K562 (cell line): ENCODE data around the gene NAP1L4. TPM values are rescaled to one million over a fixed set of nuclear protein-coding genes. Genes with fewer than 3 reads are reported as not detected.

Experiments used
- ATAC-seq: fragments of 200-7000 bp; cut with Tn5 transposase; 3 replicates; pipeline ENCODE4 v1.9.1; 2020; ENCODE audit warnings: moderate library complexity
- BruUV-seq: library from RNA; stranded (reverse); fragments of 400-500 nt; replicated peaks from 2 replicates; lab custom pipeline; 2021; lab: Mats Ljungman, UMichigan
- CTCF ChIA-PET: fragments of 300-600 bp; formaldehyde crosslinking; extraction: SDS; loops from one replicate; lab custom pipeline; 2021; ENCODE audit warnings: low intra/inter-chr PET ratio; lab: Yijun Ruan, JAX
- POLR2A ChIA-PET: fragments of 300-600, 350-650 bp; sonication (Branson Sonifier 250); formaldehyde crosslinking; extraction: SDS; loops from one replicate; lab custom pipeline; 2021; ENCODE audit warnings: antibody characterized with exemption, inconsistent platforms; lab: Yijun Ruan, JAX
- DNase-seq, 4 experiments: peaks; one replicate each; pipeline versions ENCODE4 v3.0.0 to v3.0.0-alpha.2; 2011 to 2018; ENCODE audit warnings: low spot score in 3 of 4, mixed read lengths in 3 of 4; ENCODE audit errors: extremely low read depth in 1 of 4
- FAIRE-seq: peaks from 2 replicates; lab custom pipeline; 2011; peaks lifted over from hg19 to GRCh38; lab: Jason Lieb, UNC
- H2AFZ ChIP-seq: 2 replicates; pipeline ENCODE4 v1.6.0; 2011; ENCODE audit warnings: low read depth, low read length, control low read depth, inconsistent platforms
- H3K27ac ChIP-seq: fragments of 200-600 bp; 3 replicates; pipeline ENCODE4 v1.8.0; 2011; ENCODE audit warnings: low read depth, mild to moderate bottlenecking, control low read depth, inconsistent platforms, low read length, moderate library complexity, mixed read lengths; ENCODE audit errors: extremely low read depth
- H3K27me3 ChIP-seq, 2 experiments: fragments of 300-600 bp in 1 of 2; 2 replicates in 1 of 2; 3 replicates in 1 of 2; pipeline versions ENCODE4 v1.6.0 to v1.8.0; 2011; ENCODE audit warnings: inconsistent platforms in 2 of 2, low read length in 2 of 2, mild to moderate bottlenecking in 1 of 2, mixed read lengths in 1 of 2, moderate library complexity in 1 of 2; ENCODE audit not compliant: control insufficient read depth in 2 of 2, insufficient read depth in 2 of 2
- H3K36me3 ChIP-seq: fragments of 300-600 bp; 3 replicates; pipeline ENCODE4 v1.8.0; 2011; ENCODE audit warnings: mild to moderate bottlenecking, low read length, inconsistent platforms; ENCODE audit not compliant: control insufficient read depth, insufficient read depth
- H3K4me1 ChIP-seq, 2 experiments: fragments of 200-600 bp in 1 of 2; replicated peaks in 1 of 2; 2 replicates in 1 of 2; 3 replicates in 1 of 2; pipeline versions ENCODE4 v1.5.1 to v1.8.0; 2011; ENCODE audit warnings: inconsistent platforms in 2 of 2, low read length in 2 of 2, mild to moderate bottlenecking in 1 of 2, mixed read lengths in 1 of 2, moderate library complexity in 1 of 2; ENCODE audit not compliant: control insufficient read depth in 2 of 2, insufficient read depth in 2 of 2
- H3K4me2 ChIP-seq: 2 replicates; pipeline ENCODE4 v1.6.1; 2011; ENCODE audit warnings: low read length, control low read depth, inconsistent platforms, mixed read lengths; ENCODE audit not compliant: insufficient read depth
- H3K4me3 ChIP-seq: fragments of 200-600 bp; sonication (generic), shearing (Covaris generic); 2 replicates; pipeline ENCODE4 v1.5.1; 2016; ENCODE audit warnings: control low read depth, inconsistent platforms
- H3K79me2 ChIP-seq: fragments of 200-600 bp; 3 replicates; pipeline ENCODE4 v1.8.0; 2011; ENCODE audit warnings: low read length, inconsistent platforms; ENCODE audit not compliant: control insufficient read depth, insufficient read depth
- H3K9ac ChIP-seq, 2 experiments: 2 replicates each; pipeline versions ENCODE4 v1.6.0 to v1.6.1; 2011; ENCODE audit warnings: low read depth in 2 of 2, low read length in 2 of 2, control low read depth in 1 of 2, inconsistent platforms in 1 of 2, mild to moderate bottlenecking in 1 of 2, mixed read lengths in 1 of 2; ENCODE audit not compliant: insufficient read depth in 1 of 2
- H3K9me1 ChIP-seq: one replicate; pipeline ENCODE4 v1.6.0; 2011; ENCODE audit warnings: inconsistent platforms, mild to moderate bottlenecking, low read length, moderate library complexity; ENCODE audit not compliant: control insufficient read depth, insufficient read depth
- H3K9me3 ChIP-seq: replicated peaks from 2 replicates; pipeline ENCODE4 v1.5.1; 2011; ENCODE audit warnings: low read depth, low read length, inconsistent platforms; ENCODE audit not compliant: control insufficient read depth, insufficient read depth
- H4K20me1 ChIP-seq: replicated peaks from 2 replicates; pipeline ENCODE4 v1.6.1; 2011; ENCODE audit warnings: low read length, inconsistent platforms, mixed read lengths; ENCODE audit not compliant: control insufficient read depth, insufficient read depth
- BACH1 ChIP-seq: fragments of 200-800 bp; sonication (Bioruptor generic); IDR thresholded peaks from 2 replicates; pipeline ENCODE4 v1.6.1; 2016; ENCODE audit warnings: missing genetic modification characterization, missing compliant biosample characterization
- C11orf30 ChIP-seq: fragments of 450-650 bp; IDR thresholded peaks from 2 replicates; pipeline ENCODE4 v1.6.1; 2016; ENCODE audit warnings: low read depth, mild to moderate bottlenecking
- FOXM1 ChIP-seq, 2 experiments: fragments of 450-650 bp in 1 of 2; sonication (generic) in 1 of 2; formaldehyde crosslinking in 1 of 2; IDR thresholded peaks; 2 replicates each; pipeline versions ENCODE4 v1.6.1 to v1.9.0; 2017 to 2022; ENCODE audit warnings: low read depth in 2 of 2, mild to moderate bottlenecking in 2 of 2, missing genetic modification reagents in 1 of 2, moderate library complexity in 1 of 2
- NRF1 ChIP-seq, 2 experiments: fragments of 450-650 bp; IDR thresholded peaks in 1 of 2; conservative IDR thresholded peaks in 1 of 2; 2 replicates each; pipeline ENCODE4 v1.6.1; 2014; ENCODE audit warnings: mild to moderate bottlenecking in 2 of 2
- PREB ChIP-seq: sonication (generic); formaldehyde crosslinking; IDR thresholded peaks from 2 replicates; pipeline ENCODE4 v1.8.1; 2023; ENCODE audit warnings: mild to moderate bottlenecking, missing genetic modification reagents
- RUNX1 ChIP-seq: sonication (generic); IDR thresholded peaks from 2 replicates; pipeline ENCODE4 v1.6.1; 2016; ENCODE audit warnings: antibody characterized with exemption, low read depth
- SMARCA4 ChIP-seq: fragments of 450-650 bp; IDR thresholded peaks from 2 replicates; pipeline ENCODE4 v1.6.1; 2016
- SMARCB1 ChIP-seq: IDR thresholded peaks from 2 replicates; pipeline ENCODE4 v1.6.1; 2011; ENCODE audit warnings: improper control_type of control experiment, low read depth; ENCODE audit not compliant: insufficient read length
- THRAP3 ChIP-seq: fragments of 450-650 bp; IDR thresholded peaks from 2 replicates; pipeline ENCODE4 v1.6.1; 2016; ENCODE audit warnings: mild to moderate bottlenecking, inconsistent platforms, borderline replicate concordance
- ZFPM2 ChIP-seq: fragments of 250-450 bp; sonication (Bioruptor Pico); IDR thresholded peaks from 2 replicates; pipeline ENCODE4 v1.5.1; 2022; ENCODE audit warnings: mild to moderate bottlenecking
- ZNF695 ChIP-seq: fragments of 450-650 bp; formaldehyde crosslinking; IDR thresholded peaks from 2 replicates; pipeline ENCODE4 v1.4.0; 2020; ENCODE audit warnings: mild to moderate bottlenecking, moderate library complexity
- WGBS: fragments of 100-300 bp; shearing (Covaris generic); methylation state at CpG from one replicate; pipeline ENCODE4 v1.1.6; 2016; ENCODE audit warnings: low coverage, mixed read lengths; ENCODE audit not compliant: insufficient coverage; ENCODE audit errors: missing lambda C conversion rate; 5-methylcytosine and 5-hydroxymethylcytosine counted together
- in situ Hi-C: fragments of 300-500 bp; cut with MboI; formaldehyde crosslinking; loops from 4 replicates; pipeline ENCODE4 v1.15.0; 2018; ENCODE audit warnings: inconsistent platforms, mixed read lengths
- intact Hi-C: fragments of 100-400 bp; cut with micrococcal nuclease; formaldehyde crosslinking; loops from 2 replicates; pipeline ENCODE4 v1.14.2; 2022
- polyA plus RNA-seq, 8 experiments: library from polyadenylated mRNA; depleted of rRNA in 4 of 8; stranded (reverse) in 5 of 8; unstranded in 3 of 8; fragments of >200 nt; fragmentation: Nextera tagmentation in 2 of 8; fragmentation: Illumina TruSeq in 1 of 8; extraction: Ambion mirVana in 2 of 8; extraction: Trizol in 1 of 8; gene quantifications; 2 replicates each; pipeline versions ENCODE4 v1.2.1 to v1.2.3, GENCODE V29; 2011 to 2014; ENCODE audit warnings: inconsistent platforms in 1 of 8, missing spikeins in 1 of 8
- total RNA-seq, 7 experiments: library from RNA; depleted of rRNA in 6 of 7; stranded (reverse); fragments of >200 nt in 6 of 7; fragmentation: Illumina TruSeq in 2 of 7; extraction: Trizol in 2 of 7; gene quantifications; 2 replicates each; pipeline versions ENCODE4 v1.2.1 to v1.2.3, GENCODE V29; 2011 to 2021; ENCODE audit warnings: low replicate concordance in 1 of 7

Gene NAP1L4
- total and polyA plus RNA-seq, 9 of the 15 experiments (the other 6 are each of a cell fraction or from before 2014, with no cell fraction given) = 34.1 to 237 (median 179) TPM

GRCh38 chr11:2987881-2988861 lies 4.0 kb downstream of the NAP1L4 start:
- Histone ChIP-seq H3K4me3 (peak overlapping the region; percentile 52), H3K9ac (peak overlapping the region in 1 of 2 experiments; percentile 78; a peak in 2 of 4 replicates), H3K27ac (peak overlapping the region; percentile 61), H3K36me3 (peaks cover 61% of the 10 kb centered on the region), H3K9me1 (peaks cover 2% of the 10 kb centered on the region), H4K20me1 (peaks cover 43% of the 10 kb centered on the region), H3K9me3 (no peaks in the 10 kb centered on the region), H3K4me1 (peaks cover 7 to 12% of the 10 kb centered on the region in 2 experiments; a peak in 4 of 5 replicates), H2AFZ (no peak overlapping the region), H3K79me2 (peaks cover 94% of the 10 kb centered on the region), H3K4me2 (peak overlapping the region; percentile 93), H3K27me3 (no peaks in the 10 kb centered on the region)
- CTCF ChIA-PET = no interaction called here
- no TSS peak for BruUV-seq
- WGBS = 24% methylated on average over 11 of the region's 11 CpGs
- no peak for DNase-seq
- no peak for FAIRE-seq
- POLR2A ChIA-PET = interaction anchor here (0.9 to 3.0 kb wide), 6 partner anchors 8 to 34 kb away, joined by 3 to 16 read pairs (median 6); no protein-coding TSS in a partner anchor
- no peak for ATAC-seq
- intact Hi-C loops = no loop called here
- in situ Hi-C loops = no loop called here
- no peak for TF ChIP-seq RUNX1
- peak; percentile 83 for TF ChIP-seq C11orf30
- TF ChIP-seq BACH1 (tag) = peak; percentile 85; the same call in 1 of the 2 replicates
- no peak for TF ChIP-seq ZNF695 (CRISPR knock-in tag)
- TF ChIP-seq FOXM1 (IDR thresholded peaks at IDR 0.05; ENCODE audit: low read depth) = no peak
- no peak for TF ChIP-seq FOXM1 (CRISPR knock-in tag; IDR thresholded peaks at IDR 0.05; ENCODE audit: low read depth)
- TF ChIP-seq SMARCB1 = no peak
- no peak for TF ChIP-seq PREB (CRISPR knock-in tag)
- TF ChIP-seq SMARCA4 = 0 out of 2 replicates have a peak, but pooled peaks have one; percentile 22
- TF ChIP-seq NRF1 (conservative IDR thresholded peaks at IDR 0.05 in 1 of 2, IDR thresholded peaks at IDR 0.05 in 1 of 2) = no peak
- no peak for TF ChIP-seq THRAP3
- TF ChIP-seq ZFPM2 = no peak
